HG03060 (cell line): Measurements from ENCODE around the gene GID8.

Source experiments
- ATAC-seq: cut with Tn5 transposase; IDR thresholded peaks from one replicate; pipeline ENCODE4 v1.9.1; 2021; ENCODE audit warnings: low read depth, moderate number of reproducible peaks; ENCODE audit not compliant: unreplicated experiment

Gene GID8

GRCh38 chr20:62980970-62981369, 43.0 kb downstream of the GID8 start:
- no peak for ATAC-seq

- ATAC-seq, result no peak
Observed at GRCh38 chr20:62982124-62983075, 44.5 kb downstream of the GID8 start.

GRCh38 chr20:62983210-62983609, 45.3 kb downstream of the GID8 start:
- no peak for ATAC-seq

GRCh38 chr20:62984666-62985443, 46.9 kb downstream of the GID8 start:
- no peak for ATAC-seq

GRCh38 chr20:62985444-62985778, 47.5 kb downstream of the GID8 start:
- no peak for ATAC-seq

GRCh38 chr20:62986257-62986800, 48.4 kb downstream of the GID8 start:
- no peak for ATAC-seq

- no peak for ATAC-seq
Observed at GRCh38 chr20:62987114-62987513, 49.2 kb downstream of the GID8 start.

- no peak for ATAC-seq
Observed at GRCh38 chr20:62989201-62989601, 51.3 kb downstream of the GID8 start.

GRCh38 chr20:62990306-62990825, 52.4 kb downstream of the GID8 start:
- ATAC-seq, result no peak

- ATAC-seq, result no peak
Observed at GRCh38 chr20:62991196-62991807, 53.4 kb downstream of the GID8 start.

GRCh38 chr20:62991863-62992262, 53.9 kb downstream of the GID8 start:
- no peak for ATAC-seq

- no peak for ATAC-seq
Observed at GRCh38 chr20:62993856-62994494, 56.0 kb downstream of the GID8 start.

- ATAC-seq, result no peak
Observed at GRCh38 chr20:62994869-62995281, 56.9 kb downstream of the GID8 start.

GRCh38 chr20:62995481-62995880, 57.5 kb downstream of the GID8 start:
- ATAC-seq, result no peak

GRCh38 chr20:62995898-62996595, 58.1 kb downstream of the GID8 start:
- no peak for ATAC-seq

GRCh38 chr20:62996596-62996982, 58.6 kb downstream of the GID8 start:
- no peak for ATAC-seq

- ATAC-seq, result no peak
Observed at GRCh38 chr20:62997417-62998035, 59.6 kb downstream of the GID8 start.
